SH-SY5Y (cell line): ENCODE results near the gene CRYBG2.

Source experiments
- GATA2 ChIP-seq: IDR thresholded peaks from 2 replicates; pipeline ENCODE4 v1.6.1; 2011; ENCODE audit warnings: mild to moderate bottlenecking, low read depth, low read length
- GATA3 ChIP-seq: IDR thresholded peaks from 2 replicates; pipeline ENCODE4 v1.6.1; 2011; ENCODE audit warnings: low read depth, mild to moderate bottlenecking, low read length, moderate library complexity

Gene CRYBG2

GRCh38 chr1:26321315-26322041, 32.5 kb downstream of the CRYBG2 start:
- no peak for TF ChIP-seq GATA2

GRCh38 chr1:26320896-26321295, 33.0 kb downstream of the CRYBG2 start:
- TF ChIP-seq GATA3 (no peak), GATA2 (no peak)

- TF ChIP-seq GATA2 (no peak), GATA3 (no peak)
These were observed 35.4 kb downstream of the CRYBG2 start for GRCh38 chr1:26318338-26319064.

DNA sequence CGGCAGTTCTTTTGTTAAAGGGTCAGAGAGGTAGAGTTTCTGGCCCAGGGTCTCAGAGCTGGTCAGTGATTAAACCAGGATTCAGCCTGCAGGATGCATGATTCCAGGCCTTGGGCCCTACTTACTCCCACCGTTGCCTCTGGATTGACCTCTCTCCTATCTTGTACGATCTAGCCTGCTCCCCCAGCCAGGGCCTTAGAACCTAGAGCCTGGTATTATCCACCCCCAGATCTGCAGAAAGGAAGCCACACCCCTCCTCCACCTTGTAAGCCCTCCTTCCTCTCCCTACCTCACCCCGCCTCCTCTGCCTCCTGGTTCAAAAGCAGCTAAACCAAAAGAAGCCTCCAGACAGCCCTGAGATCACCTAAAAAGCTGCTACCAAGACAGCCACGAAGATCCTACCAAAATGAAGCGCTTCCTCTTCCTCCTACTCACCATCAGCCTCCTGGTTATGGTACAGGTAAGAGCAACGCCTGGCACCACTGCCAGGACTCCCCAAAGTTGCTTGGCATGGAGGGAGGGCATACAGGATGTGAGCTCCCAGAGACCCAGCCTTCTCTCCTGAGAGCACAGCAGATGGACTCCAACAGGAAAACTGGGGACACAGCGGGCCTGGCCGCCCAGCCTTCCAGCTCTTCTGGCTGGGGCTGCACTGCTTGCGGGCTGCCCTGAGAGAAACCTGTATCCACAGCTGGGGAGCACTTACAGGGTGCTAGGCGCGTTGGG, 36.2 kb downstream of the CRYBG2 start, which contains the start of gene CD52:
Gene CD52 (plus strand): TSS at position 347 of the 726 bp plus-strand sequence. CDS start 60 bp downstream, at position 407.
- TF ChIP-seq GATA2, result no peak
- no peak for TF ChIP-seq GATA3

DNA sequence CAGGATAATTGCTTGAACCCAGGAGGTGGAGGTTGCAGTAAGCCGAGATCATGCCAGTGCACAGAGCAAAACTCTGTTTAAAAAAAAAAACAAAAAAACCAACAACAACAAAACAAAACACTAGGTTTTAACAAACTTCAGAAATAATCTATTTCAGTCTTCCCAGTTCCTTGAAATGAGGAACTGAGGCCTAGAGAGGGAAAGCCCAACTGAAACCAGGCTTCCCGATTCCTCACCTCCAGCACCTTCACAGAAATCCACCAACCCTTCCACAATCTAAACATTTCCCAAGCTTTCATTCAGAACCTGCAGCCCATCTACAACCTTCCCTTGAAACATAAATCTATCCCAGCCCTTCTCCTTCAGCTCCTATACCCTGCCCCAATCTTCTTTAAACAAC, 36.8 kb downstream of the CRYBG2 start:
- TF ChIP-seq GATA2 (no peak), GATA3 (no peak)

GRCh38 chr1:26315874-26316850, 37.8 kb downstream of the CRYBG2 start:
- no peak for TF ChIP-seq GATA3
- TF ChIP-seq GATA2, result no peak

DNA sequence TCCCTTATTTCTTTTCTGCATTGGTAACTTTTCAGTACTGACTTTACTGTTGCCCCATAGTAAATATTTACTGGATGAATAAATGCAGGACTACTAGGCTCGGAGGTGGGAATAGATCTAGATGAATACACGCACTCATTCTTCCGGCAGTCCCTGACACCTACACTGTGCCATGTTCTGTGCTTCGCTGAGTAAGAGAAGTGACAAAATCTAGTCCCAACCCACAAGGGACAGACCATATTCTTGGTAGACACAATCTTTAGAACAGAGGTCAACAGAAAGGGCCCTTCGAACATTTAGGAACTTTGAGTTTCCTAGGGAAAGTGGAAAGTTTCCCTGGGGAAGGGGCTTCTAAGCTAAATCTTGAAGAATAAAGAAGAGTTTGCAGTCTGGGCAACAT, 39.4 kb downstream of the CRYBG2 start:
- TF ChIP-seq GATA3 (no peak), GATA2 (no peak)

DNA sequence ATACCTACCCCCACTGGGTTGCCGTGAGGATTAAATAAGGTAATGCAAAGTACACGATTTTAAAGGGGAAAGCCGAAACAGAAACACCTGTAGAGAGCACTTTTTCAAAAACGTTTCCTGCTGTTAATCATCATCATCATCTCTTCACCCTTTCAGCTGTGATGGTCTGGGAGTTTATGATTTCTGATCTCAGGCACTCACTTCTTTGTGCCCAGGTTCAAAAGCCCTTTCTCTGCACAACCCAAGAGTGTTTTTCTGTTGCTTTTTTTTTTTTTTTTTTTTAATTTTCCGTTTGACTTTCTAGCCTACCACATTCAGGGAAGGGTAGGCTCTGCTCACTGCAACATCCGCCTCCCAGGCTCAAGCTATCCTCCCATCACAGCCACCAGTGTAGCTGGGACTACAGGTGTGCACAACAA, 46.6 kb downstream of the CRYBG2 start:
- TF ChIP-seq GATA3, result no peak
- TF ChIP-seq GATA2, result no peak

DNA sequence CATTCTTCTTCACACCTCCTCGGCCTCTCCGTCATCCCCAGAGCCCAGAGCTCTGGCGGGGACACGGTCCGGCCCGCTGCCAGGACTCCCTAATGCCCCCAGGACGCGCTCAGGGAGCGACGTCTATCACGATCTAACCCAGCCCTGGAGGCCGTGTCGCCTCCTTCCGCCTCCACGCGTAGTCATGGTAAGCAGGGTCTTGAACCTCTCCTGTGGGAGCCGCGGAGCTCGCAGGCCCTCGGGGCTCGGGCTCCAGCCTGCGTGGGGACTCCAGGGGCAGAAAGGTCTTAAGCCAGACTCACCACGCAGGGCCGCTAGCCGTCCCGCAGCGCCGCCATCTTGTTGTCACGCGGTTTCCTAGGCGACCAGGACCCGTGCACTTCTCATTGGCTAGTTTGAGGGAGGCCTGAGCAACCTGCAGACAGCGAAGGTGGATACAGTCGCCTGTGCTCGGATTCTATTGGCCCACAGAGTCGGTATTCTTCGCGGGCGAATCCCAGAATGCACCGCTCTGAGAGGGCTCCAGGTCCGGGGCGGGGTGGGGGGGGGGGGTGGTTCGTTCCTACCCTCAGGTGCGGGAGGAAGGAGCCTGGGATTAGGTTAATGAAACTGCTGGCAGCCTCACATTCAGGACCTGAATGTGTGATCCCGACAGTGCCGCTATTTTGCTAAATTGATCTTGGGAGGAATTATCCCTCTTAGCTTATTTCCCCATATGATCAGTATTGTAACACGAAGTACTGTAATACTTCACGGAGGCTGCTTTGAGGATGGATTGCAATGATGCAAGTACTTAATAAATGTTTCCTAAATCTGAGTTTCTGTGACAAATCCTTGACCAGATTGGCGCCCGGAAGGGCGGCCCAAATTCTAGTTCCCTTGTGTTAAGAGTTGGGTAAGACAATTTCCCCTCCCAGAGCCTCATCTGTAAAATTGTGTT, 47.4 kb downstream of the CRYBG2 start, which contains the start of gene UBXN11:
Gene UBXN11 (minus strand): TSS at position 347 of the 940 bp plus-strand sequence. CDS start 3,753 bp downstream, outside the sequence.
- TF ChIP-seq GATA2, result no peak
- no peak for TF ChIP-seq GATA3

GRCh38 chr1:26305667-26306289, 48.2 kb downstream of the CRYBG2 start:
- TF ChIP-seq GATA3 (no peak), GATA2 (no peak)

- no peak for TF ChIP-seq GATA2
- TF ChIP-seq GATA3, result no peak
These were observed 51.1 kb downstream of the CRYBG2 start for GRCh38 chr1:26302733-26303405.
